Skin of body (tissue), 2 donors: Measurements from ENCODE around the gene PIGH. TPM values are rescaled to one million over a fixed set of nuclear protein-coding genes. Genes with fewer than 3 reads are reported as not detected.
A peak's percentile ranks its signal among the peaks of the same experiment; 100 is the strongest.
"Not testable (repeated sequence)": the region's sequence is repeated elsewhere in the genome, so short reads cannot be mapped to it uniquely, and the experiment has no call there.

ENCODE experiments used
- DNase-seq: peaks from one replicate; lab custom pipeline; 2025; lab: John Stamatoyannopoulos, UW
- total RNA-seq: library from RNA; depleted of rRNA; stranded (reverse); fragments of >200 nt; gene quantifications from one replicate; pipeline ENCODE4 v1.2.3, GENCODE V29; 2014

Gene PIGH
- total RNA-seq, 1 donor from 2014 or later, result 21.3 TPM

DNA sequence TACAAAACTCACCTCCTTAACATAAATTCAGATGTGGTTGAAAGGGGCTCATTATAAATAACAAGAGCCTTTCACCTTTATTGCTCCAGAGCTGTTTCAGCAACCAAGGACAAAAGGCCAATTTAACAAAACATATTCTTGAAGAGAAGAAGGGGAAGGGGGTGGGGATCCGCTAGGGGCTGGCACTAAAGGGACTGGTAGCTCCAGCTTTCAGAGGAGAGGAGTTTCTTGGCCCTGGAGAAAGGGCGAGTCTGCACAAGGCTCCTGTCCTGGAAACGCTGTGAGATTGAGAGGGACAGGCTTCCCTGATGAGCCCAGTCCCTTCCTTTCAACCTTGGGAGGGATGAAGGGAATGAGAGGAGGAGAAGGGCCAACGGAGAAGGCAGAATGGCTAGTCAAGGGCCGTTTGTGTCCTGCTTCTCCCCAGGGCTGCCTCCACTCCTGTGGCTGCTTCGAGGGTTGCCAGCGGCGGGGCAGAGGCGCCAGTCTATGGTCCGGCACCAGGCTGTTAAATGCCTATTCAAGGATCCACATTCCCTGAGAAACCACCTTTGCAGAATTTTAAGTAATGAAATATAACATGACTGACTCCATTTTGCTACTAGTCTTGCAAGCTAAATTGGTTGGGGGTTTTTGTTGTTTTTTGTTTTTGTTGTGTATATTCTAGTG lies 9.7 kb upstream of the PIGH start:
- no peak for DNase-seq

DNA sequence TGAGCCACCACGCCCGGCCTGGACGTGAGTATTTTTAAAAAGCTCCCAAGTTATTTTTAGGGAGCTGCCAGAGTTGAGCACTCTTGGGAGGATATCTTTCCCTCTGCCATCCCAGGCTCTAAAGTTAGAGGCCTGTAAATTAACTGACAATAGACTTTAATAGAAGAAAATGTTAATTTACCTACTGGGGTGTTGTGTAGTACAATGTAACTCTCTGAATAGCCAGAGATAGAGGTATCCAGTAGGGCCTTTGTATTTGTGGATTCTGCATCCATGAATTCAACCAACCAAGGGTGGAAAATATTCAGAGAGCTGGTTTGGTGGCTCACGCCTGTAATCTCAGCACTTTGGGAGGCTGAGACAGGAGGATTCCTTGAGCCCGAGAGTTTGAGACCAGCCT lies 7.6 kb upstream of the PIGH start:
- no peak for DNase-seq

DNA sequence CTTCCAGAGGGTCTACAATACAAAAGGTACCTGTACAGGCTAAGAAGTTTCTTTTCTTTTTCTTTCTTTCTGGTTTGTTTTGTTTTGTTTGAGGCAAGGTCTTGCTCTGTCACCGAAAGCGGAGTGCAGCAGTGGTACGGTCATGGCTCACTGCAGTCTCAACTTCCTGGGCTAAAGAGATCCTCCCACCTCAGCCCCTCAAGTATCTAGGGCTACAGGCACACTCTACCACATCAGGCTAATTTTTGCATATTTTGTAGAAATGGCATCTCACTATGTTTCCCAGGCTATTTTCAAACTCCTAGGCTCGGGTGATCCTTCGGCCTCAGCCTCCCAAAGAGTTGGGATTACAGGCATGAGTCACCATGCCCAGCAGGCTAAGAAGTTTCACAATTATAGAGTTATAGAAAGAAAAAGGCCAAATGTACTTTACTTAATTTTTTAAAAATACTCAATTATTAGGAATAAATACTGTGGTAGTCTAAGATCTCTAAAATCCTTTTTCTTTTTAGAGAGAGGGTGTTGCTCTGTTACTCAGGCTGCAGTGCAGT lies 3.0 kb upstream of the PIGH start:
- DNase-seq, result no peak

DNA sequence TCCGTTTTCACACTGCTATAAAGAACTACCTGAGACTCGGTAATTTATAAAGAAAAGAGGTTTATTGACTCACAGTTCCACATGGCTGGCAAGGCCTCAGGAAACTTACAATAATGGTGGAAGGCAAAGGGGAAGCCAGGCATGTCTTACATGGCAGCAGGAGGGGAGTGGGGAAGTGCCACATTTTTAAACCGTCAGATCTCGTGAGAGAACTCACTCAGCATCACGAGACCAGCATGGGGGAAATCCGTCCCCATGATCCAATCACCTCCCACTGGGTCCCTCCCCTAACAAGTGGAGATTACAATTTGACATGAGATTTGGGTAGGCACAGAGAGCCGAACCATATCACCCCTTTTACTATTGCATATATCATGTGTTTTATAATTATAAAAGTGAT lies 2.0 kb upstream of the PIGH start:
- no peak for DNase-seq

DNA sequence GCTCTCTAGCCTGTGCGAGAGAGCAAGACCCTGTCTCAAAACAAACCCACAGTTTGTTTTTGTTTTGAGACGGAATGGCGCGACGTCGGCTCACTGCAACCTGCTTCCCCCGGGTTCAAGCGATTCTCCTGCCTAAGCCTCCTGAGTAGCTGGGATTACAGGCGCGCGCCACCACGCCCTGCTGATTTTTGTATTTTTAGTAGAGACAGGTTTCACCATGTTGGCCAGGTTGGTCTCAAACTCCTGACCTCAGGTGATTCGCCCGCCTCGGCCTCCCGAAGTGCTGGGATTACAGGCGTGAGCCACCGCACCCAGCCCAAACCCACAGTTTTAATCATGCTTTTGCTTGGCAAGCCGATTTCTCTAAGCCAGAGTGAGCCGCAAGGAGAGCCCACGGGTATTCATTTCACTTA lies 500 bp upstream of the PIGH start:
- not testable (repeated sequence) for DNase-seq

DNA sequence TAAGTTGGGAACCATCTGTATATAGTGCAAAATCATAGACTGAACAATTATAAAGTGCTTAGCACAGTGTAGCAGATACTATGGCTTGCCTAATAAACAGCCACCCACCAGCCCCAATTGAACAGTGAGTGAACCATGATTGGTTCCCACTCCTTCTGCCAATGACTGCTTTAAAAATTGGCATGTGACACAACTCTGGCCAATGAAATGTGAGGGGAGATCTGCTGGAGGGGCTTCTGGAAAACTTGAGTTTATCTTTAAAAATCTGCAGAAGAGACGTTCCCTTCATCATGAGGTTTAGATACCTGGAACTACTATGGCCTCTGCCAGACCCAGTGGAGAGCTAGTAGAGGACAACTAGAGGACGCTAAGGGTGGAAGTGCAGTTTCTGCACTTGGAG lies 4.7 kb downstream of the PIGH start:
- DNase-seq, result no peak

DNA sequence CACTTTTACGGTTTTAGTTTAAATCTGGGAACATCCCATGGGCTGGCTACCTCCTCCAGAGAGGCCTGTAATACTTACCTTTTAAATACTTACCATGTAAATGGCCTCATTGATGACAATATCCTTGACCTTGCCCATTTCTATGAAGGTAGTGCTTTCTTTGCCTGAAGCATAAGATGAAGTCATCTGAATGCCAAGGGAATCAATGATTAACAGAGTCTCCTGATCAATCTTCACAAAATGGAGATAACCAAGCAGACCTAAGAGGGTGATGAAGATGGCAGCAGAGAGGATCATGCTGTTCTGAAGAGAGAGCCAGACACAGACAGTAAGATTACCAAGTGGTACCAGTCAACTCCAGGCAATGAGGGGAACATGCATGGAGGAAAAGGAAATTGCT lies 6.4 kb downstream of the PIGH start:
- not testable (repeated sequence) for DNase-seq

DNA sequence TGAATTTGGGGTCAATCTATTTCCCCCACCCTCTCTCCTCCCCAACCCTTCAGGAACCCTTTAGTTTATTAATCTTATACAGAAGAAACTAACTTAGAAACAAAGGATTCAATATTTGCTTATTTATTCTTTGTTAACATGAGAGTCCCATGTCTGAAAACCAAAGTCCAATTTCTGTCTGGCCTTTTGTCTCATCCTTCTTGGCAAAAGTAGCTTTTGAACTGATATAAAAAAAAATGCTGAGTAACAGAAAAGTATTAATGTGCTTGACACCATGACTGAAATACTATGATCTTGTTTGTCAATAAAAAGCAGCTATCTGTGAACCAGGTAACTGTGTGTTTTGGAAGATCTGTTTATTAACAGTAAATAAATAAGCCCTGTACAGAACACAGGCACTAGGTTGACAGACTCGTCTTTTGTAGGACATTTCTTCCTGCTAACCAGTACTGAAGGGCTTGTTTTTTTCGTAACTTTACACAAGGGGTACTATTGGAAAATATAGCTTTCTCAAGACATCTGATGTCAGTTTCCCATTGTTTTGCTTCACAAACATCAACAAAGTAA lies 10.8 kb downstream of the PIGH start:
- no peak for DNase-seq

DNA sequence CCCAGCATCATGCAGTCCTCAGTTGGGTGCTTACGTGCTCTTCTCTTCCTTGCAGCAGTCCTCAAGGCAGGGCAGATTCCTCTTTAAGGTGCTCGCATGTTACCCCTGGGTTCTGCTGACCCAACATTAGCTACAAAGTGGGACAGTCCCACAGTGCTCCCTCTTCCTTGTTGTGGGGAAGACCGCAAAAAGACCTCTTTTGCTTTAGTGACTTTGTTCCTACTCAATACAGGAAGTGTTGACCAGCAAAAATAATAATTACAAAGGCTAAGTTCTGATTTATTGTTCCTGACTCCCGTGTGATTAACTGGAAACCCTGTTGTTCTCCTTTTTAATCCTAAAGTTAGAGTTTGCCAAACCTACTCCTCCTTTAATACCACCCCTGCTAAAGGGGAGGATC lies 13.7 kb downstream of the PIGH start:
- DNase-seq, result no peak

DNA sequence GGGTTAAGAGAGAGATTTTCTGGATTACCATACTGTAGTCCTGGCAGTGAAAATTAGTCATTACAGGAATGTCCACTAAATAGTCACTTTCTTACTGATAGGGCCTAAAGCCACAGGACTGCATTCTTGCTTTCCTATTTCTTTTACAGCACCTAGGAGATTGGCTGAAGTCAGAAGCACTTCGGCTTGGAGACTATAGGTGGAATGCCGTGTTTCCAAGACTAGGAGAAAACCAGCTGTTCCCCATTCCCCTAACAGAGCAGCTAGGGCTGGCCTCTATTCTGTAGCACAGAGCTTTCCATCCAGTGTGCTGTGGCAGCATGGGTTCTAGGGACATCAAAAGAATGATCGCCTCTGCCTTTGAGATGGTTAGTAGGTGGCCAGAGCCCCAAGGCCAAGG lies 15.1 kb downstream of the PIGH start:
- no peak for DNase-seq

DNA sequence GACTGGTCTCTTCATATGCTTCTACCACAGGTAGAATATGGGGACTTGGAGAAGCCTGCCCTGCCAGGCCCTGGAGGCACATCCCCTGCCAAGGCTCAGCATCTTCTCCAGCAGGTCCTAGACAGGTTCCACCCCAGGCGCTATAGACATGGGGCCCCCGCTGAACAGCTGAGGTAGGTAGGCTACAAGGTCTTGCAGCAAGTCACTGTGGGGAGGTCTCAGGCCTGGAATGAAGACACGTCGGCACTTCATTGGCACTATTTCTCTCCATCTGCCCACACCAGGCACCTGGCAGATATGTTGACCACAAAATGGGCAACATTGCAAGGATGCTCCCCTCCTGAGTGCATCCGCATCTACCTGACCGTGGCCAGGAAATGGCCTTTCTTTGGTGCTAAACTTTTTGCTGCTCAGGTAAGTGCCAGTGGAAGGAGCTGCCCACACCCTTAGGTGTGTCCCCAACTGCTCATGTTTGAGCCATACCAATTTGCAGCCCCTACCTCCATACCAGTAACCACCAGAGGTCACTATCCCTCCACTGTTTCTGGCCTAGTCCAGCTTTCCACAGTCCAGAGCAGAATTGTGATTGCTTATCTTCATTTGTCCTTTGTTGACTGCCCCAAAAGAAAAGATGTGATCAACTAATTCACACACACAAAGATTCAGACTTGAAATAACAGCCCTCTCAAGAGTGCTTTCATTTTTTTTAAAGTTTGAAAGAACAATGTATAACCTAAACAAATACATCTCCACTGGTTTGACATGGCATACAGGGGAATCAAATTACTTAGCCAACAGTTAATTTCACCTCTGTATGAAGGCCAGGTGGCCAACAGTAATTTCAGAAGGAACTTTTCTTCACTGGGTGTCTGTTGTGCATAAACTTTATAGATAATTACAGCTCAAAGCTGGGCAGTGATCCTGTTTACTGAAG lies 16.1 kb downstream of the PIGH start:
- peak; percentile 4 for DNase-seq

DNA sequence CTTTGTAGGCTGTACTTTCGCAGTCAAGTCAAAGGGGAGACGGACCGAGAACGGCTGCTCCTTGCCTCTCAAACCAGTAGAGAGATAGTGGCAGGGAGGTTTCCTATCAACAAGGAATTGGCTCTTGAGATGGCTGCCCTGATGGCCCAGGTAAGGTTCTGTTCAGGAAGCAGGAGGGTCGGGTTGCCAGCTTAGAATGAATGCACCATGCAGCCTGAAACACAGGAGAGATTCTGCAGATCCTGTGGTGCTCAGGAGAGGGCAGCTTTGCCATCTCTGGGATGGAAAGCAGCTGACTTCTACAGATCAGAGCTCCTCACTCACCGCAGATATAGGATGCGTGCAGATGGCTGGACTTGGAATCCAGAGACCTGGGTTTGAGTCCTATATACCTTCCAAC lies 18.0 kb downstream of the PIGH start:
- no peak for DNase-seq

DNA sequence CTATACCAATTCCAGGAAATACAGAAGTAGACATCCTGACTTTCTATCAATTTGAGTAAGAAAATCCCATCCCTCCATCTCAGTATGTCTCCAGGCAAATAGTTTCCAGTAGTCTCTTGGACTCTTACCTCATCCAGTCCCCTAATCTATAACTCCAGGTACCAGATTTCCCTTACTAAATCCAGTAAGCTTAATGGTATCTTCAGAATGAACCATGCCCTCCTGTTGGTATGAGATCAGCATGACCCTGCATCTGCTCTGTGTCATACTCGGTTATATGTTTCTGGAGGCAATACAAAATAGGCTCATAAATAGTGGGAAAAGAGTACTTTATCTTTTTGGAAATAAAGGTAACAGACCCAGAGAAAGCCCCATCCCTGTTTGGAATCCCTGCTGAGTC lies 18.4 kb downstream of the PIGH start:
- DNase-seq, result no peak

DNA sequence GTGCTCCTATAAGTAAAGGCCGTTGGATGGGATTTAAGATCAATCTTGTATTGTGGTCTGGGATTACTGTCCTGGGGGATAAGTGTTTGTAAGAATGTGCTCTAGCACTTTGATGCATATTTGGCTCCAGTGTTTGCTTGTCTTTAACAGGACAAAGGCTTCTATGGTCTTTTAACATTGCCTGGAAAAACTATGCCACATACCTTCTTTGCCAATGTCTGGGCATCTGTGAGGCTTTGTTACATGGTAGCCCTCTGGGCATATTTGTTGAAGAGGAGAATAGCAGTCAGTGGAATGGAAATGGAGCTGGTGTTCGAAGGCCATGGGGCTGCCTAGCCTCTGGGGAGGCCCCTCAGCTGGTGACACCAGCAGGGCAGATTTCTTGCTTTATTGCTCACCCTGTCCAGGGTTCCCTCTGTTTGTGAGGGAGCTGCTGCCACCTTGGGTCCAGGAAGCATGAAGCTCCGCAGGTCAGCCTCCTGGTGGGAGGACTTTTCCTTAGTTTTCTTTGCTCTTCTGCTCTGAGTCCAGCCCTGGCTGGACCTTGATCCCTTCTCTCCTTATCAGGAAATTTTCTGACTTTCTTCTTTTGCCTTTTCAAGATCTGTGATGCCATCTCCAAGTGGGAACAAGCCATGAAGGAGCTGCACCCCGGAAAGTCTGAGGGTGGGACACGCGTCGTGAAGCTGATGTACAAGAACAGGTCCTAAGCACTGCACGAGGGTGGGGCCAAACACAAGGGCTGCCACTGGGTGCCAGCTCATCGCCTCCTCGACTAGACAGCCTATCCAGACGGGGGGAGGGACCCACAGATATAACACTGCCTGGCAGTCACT lies 19.5 kb downstream of the PIGH start:
- no peak for DNase-seq

DNA sequence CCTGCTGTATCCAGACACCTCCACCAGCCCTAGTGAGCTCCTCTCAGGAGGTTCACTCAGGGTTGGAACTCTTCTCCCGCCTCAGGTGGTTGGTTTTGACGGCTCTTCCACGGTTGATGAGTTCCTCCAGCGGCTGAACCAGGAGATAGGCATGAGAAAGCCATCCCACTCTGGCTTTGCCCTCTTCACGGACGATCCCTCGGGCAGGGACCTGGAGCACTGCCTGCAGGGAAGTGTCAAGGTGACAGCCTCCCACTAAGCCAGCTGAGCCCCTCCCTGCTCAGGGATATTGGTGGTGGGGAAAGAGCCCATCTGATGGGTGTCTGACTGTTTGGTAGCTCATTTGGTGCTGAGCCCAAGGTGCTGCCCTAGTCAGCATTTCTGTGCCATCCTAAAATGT lies 20.4 kb downstream of the PIGH start:
- no peak for DNase-seq

DNA sequence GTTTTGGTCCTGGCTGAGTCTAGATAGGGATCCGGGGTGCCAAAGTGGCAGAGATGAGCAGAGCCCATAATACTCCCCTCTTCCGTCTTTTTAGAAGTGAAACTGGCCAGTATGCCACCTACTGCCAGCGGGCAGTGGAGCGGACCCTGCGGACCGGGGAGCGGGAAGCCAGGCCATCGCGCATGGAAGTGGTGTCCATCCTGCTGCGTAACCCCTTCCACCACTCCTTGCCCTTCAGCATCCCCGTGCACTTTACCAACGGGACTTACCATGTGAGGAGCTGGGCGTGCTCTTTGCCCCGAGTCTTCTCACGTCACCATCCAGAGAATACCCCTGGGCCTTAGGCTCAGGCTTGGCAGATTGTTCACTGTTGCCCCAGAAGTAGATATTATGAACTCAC lies 21.0 kb downstream of the PIGH start:
- DNase-seq, result no peak

DNA sequence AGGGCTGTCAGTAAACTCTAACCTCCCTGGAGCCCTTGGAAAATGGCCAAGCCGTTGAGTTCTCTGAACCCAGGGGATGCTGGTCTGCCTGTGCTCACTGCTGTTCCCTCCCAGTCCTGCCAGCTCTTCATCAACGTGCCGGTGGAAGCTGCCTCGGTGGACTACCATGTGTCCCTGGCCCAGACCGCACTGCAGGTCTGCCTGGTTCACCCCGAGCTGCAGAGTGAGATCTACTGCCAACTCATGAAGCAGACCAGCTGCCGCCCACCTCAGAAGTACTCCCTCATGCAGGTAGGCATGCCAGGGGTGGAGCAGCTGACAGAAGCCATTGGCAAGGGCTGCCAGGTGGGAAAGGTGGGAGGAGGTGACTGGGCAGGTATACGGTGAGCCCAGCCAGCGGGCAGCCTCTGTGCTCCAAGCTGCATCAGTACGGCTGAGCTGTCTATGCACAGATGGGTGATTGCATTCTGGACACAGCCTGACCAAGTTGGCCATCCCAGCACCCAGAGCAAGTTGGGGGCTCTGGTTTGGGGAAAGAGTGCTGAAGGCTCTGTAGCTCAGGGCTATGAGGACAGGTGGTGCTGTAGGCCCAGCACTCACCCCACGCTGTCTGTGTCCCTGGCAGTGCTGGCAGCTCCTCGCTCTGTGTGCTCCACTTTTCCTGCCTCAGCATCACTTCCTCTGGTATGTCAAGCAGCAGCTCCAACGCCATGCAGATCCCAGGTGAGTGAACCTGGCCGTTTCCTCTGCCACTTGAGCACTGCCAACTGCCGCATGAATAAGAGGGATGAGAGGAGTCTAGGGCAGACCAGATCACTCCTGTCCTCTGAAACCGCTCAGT lies 21.9 kb downstream of the PIGH start:
- DNase-seq, result no peak

DNA sequence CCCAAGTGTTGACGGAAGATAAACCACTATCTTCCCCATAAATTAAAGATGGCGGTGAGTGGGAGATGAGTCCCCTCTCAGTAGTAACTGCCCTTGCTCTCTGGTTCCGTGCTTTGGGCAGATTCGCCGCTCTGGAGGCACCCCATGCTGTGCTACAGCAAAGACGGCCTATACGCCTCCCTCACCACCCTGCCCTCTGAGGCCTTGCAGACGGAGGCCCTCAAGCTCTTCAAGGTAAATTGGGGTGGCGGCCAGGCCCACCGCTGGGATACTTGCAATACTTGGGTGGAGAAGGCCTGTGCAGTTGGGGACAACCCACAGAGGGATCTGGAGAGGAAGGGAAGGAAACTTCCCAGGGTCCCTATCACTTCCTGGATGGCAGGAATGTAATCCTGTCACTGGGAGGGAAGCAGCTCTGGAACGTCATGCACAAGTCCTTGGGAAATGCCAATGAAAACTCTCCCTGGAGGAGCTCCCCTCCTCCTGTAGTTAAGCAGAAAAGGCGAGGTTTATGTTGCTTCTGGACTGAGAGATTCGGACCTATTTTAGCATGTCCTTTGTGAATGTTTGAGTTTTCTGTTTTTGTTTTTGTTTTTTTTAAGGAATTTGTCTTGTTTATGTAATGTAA lies 22.8 kb downstream of the PIGH start:
- no peak for DNase-seq

DNA sequence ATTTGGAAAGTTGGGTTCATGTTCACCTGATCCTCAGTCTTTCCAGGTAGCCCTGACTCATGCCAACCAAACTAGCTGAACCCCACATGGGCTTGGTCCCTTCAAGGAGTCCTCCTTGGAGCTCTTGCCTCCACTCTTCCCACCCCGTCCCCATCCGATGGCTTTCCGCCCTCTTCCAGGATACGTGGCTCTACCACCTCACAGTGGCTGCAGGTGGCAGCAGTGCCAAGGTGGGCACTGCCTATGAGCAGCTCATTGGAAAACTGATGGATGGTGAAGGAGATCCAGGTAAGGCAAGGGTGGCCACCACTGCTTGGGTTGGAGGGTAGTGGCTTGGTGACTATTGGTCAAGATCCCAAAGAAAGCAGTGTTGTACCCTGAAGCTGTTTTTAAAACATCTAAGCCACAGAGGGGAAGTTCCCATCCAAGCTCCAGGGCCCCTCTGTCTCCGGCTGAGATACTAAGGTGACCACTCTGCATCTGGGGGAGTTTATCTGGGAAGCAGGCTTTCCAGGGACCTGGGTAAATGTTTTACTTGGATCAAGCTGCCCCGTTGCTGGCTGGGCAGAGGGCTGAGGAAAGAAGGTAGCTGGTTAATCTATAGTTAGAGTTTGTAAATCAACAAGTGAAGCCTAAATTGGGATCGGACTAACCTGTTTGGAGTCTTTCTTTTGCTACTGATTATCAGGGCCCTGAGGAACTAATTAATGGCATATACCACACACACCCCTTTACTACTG lies 23.7 kb downstream of the PIGH start:
- DNase-seq, result no peak
